Adrenal gland (tissue), 5 donors: ENCODE measurements around the gene EOGT.

Experiments used
- POLR2A ChIP-seq, 2 donors: fragments of 450-650 bp; IDR thresholded peaks; one replicate each; pipeline ENCODE4 v1.6.1; 2017; ENCODE audit warnings: antibody characterized with exemption in 2 of 2, mild to moderate bottlenecking in 2 of 2, moderate library complexity in 1 of 2
- TF ChIP-seq, protein P1 (sequence below), 6 experiments: fragments of 450-650 bp in 4 of 6; fragments of 200-600 bp in 2 of 6; sonication (generic) in 1 of 6; IDR thresholded peaks; 1 replicate in 5 of 6; 2 replicates in 1 of 6; pipeline versions ENCODE4 v1.5.1 to v1.8.0; 2016 to 2021; ENCODE audit warnings: antibody characterized with exemption in 6 of 6, mild to moderate bottlenecking in 2 of 6, moderate library complexity in 1 of 6
- donor health status: DM: no; HTN: no; CAD: no.

DNA sequence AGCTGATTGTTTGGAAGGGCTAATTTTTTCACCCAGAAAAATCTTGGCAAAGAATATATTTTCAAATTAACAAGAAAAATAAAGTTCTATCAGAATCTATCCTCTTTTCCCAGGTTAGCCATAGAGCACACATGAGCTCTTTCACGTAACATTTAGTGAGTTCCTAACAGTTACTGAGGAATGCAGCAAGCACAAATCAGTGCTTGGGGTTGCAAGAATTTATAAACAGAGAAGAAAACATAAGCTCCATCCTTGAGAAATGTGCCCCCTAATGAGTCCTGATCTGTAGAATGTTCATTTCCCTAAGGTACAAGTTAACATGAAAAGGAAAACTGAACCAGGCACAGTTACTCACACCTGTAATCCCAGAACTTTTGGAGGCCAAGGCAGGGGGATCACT lies 13.9 kb downstream of the EOGT start:
- TF ChIP-seq POLR2A (IDR thresholded peaks at IDR 0.05) = no peak
- TF ChIP-seq, protein P1, sequence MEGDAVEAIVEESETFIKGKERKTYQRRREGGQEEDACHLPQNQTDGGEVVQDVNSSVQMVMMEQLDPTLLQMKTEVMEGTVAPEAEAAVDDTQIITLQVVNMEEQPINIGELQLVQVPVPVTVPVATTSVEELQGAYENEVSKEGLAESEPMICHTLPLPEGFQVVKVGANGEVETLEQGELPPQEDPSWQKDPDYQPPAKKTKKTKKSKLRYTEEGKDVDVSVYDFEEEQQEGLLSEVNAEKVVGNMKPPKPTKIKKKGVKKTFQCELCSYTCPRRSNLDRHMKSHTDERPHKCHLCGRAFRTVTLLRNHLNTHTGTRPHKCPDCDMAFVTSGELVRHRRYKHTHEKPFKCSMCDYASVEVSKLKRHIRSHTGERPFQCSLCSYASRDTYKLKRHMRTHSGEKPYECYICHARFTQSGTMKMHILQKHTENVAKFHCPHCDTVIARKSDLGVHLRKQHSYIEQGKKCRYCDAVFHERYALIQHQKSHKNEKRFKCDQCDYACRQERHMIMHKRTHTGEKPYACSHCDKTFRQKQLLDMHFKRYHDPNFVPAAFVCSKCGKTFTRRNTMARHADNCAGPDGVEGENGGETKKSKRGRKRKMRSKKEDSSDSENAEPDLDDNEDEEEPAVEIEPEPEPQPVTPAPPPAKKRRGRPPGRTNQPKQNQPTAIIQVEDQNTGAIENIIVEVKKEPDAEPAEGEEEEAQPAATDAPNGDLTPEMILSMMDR (IDR thresholded peaks at IDR 0.05) = no peak
